ENCODE results near the gene BNC2. TPM values are rescaled to one million over a fixed set of nuclear protein-coding genes. Genes with fewer than 3 reads are reported as not detected.
A peak's percentile ranks its signal among the peaks of the same experiment; 100 is the strongest.

BNC2 gene
- total RNA-seq, 4 donors from 2014 or later = 3.8 to 14.9 (median 8.2) TPM

DNA sequence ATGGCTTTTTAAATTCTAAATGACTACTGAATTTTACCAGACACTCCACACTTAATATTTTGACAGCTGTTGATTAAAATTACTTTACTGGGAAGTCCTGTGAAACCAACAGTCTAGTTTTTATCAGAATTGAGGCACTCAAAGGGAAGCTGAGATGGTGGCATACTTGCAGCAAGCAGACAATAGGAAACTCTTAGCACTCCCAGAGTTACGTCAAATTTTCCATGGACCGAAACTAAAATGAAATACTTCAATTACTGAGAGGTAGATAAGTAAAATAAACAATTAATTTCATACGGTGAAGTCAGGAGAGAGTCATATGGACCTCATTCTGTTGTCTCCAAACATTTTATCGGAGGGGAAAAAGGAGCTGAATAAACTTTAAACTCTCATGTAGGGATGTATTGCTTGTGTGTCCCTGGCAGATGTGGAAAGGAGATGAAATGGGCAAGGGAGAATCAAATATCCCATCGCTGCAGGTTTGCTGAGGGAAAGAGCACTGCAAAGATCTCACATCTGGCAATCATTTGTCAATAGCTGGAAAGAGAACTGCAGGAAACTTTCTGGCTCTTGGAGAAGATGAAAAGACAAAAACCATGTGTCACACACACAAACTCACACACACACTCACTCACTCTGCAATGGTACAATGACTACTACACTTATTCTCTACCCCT, 189.4 kb downstream of the BNC2 start:
- no peaks in the 10 kb centered on the region for H3K36me3 ChIP-seq

DNA sequence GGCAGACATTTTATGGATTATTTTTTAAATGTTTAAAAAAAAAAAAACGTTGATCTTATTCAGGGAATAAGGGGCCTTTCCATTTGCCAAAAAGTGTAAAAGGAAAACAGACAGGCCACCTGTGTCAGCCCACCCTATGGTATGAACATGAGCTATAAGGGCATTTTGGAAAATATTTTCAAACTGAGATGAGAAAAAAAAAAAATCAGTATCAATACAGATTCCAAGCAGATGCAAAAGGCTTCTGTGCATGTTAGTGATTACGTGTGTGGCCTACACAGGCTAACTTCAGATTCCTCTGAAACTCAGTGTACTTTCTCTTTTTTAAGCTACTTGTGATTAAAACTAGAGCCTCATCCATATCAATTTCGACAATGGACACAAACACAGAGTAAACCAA, 189.9 kb downstream of the BNC2 start:
- Histone ChIP-seq H3K36me3 (no peaks in the 10 kb centered on the region), H3K27ac (peak overlapping the region in 1 of 3 donors; percentile 31), H3K4me3 (replicated peaks in 1 of 3) (no peak overlapping the region), H3K9me3 (no peaks in the 10 kb centered on the region), H3K4me1 (peaks cover 23 to 39% of the 10 kb centered on the region in 2 donors), H3K27me3 (no peaks in the 10 kb centered on the region)
- intact Hi-C loops (cut with DNase I) = no loop called here
- TF ChIP-seq POLR2A (IDR thresholded peaks at IDR 0.05) = no peak
- TF ChIP-seq, protein P1, sequence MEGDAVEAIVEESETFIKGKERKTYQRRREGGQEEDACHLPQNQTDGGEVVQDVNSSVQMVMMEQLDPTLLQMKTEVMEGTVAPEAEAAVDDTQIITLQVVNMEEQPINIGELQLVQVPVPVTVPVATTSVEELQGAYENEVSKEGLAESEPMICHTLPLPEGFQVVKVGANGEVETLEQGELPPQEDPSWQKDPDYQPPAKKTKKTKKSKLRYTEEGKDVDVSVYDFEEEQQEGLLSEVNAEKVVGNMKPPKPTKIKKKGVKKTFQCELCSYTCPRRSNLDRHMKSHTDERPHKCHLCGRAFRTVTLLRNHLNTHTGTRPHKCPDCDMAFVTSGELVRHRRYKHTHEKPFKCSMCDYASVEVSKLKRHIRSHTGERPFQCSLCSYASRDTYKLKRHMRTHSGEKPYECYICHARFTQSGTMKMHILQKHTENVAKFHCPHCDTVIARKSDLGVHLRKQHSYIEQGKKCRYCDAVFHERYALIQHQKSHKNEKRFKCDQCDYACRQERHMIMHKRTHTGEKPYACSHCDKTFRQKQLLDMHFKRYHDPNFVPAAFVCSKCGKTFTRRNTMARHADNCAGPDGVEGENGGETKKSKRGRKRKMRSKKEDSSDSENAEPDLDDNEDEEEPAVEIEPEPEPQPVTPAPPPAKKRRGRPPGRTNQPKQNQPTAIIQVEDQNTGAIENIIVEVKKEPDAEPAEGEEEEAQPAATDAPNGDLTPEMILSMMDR (IDR thresholded peaks at IDR 0.05) = no peak
- 81% methylated on average over 3 of the region's 3 CpGs for WGBS, 2 donors
- no peak for DNase-seq

More for the DNA sequence above, 189.4 kb downstream of the BNC2 start:
- H3K9me3 ChIP-seq = no peaks in the 10 kb centered on the region
- peak overlapping the region in 2 of 3 donors; percentile 11 to 32 for H3K27ac ChIP-seq
- no peak for DNase-seq
- H3K27me3 ChIP-seq = no peaks in the 10 kb centered on the region
- 76 to 79% methylated on average over 5 of the region's 5 CpGs for WGBS, 2 donors
- TF ChIP-seq, protein P1 (IDR thresholded peaks at IDR 0.05) = no peak
- no peak for TF ChIP-seq POLR2A (IDR thresholded peaks at IDR 0.05)
- no peak overlapping the region for H3K4me3 ChIP-seq (replicated peaks in 1 of 3)
- H3K4me1 ChIP-seq = peaks cover 23 to 39% of the 10 kb centered on the region in 2 donors
- intact Hi-C loops (cut with DNase I) = no loop called here

DNA sequence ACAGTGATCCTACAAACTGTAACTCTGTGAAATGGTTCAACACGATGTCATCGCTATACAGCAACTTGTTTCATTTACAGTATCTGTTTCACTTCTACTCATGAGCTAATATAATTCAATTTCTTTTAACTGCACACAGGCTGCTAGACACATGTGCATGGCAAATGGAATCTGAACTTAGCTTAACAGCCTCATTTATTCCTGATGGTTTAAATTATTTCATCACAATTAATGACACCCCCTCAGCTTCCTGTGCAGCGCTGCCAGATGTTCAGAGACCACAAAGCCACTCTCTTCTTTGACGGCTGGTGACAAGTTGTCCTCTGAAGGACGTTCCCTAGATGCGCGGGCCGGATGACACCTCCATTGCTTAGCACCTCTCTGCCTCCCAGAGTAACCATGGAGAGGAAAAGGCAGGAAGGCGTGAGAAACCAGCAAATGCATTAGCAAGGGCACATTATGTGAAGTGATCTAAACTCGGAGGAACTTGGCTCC, 191.1 kb downstream of the BNC2 start:
- 48 to 60% methylated on average over 10 of the region's 10 CpGs for WGBS, 2 donors
- no peak for TF ChIP-seq POLR2A (IDR thresholded peaks at IDR 0.05)
- TF ChIP-seq, protein P1 (IDR thresholded peaks at IDR 0.05) = no peak
- intact Hi-C loops (cut with DNase I) = no loop called here
- H3K4me1 ChIP-seq = peaks cover 23 to 39% of the 10 kb centered on the region in 2 donors
- H3K36me3 ChIP-seq = no peaks in the 10 kb centered on the region
- H3K4me3 ChIP-seq (replicated peaks in 1 of 3) = no peak overlapping the region
- no peaks in the 10 kb centered on the region for H3K27me3 ChIP-seq
- DNase-seq = no peak
- no peaks in the 10 kb centered on the region for H3K9me3 ChIP-seq
- H3K27ac ChIP-seq = no peak overlapping the region

DNA sequence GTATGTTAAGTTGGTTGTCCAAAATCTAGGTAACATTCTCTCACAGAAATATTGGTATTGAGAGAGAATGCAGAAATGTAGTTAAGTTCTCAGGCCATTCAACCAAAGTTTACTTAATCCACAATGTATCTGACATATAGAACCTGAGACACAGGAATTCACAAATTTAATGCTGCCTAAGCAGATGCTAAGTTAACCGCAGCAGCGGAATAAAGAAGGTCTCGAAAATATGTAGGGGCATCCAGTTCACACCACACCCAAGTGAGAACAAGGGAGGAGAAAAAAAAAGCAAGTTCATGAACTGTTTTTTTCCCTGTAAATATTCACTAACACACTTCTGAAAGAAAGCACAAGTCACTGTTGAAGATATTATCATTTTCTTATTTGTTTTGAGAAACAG, 194.0 kb downstream of the BNC2 start:
- intact Hi-C loops (cut with DNase I) = no loop called here
- TF ChIP-seq, protein P1 (IDR thresholded peaks at IDR 0.05) = no peak
- TF ChIP-seq POLR2A (IDR thresholded peaks at IDR 0.05) = no peak
- DNase-seq = no peak
- no peak overlapping the region for H3K4me3 ChIP-seq (replicated peaks in 1 of 3)
- no peak overlapping the region for H3K27ac ChIP-seq
- H3K36me3 ChIP-seq = no peaks in the 10 kb centered on the region
- no peaks in the 10 kb centered on the region for H3K9me3 ChIP-seq
- 90 to 98% methylated on average over 3 of the region's 3 CpGs for WGBS, 2 donors
- no peaks in the 10 kb centered on the region for H3K27me3 ChIP-seq
- peaks cover 11 to 24% of the 10 kb centered on the region in 2 donors for H3K4me1 ChIP-seq

DNA sequence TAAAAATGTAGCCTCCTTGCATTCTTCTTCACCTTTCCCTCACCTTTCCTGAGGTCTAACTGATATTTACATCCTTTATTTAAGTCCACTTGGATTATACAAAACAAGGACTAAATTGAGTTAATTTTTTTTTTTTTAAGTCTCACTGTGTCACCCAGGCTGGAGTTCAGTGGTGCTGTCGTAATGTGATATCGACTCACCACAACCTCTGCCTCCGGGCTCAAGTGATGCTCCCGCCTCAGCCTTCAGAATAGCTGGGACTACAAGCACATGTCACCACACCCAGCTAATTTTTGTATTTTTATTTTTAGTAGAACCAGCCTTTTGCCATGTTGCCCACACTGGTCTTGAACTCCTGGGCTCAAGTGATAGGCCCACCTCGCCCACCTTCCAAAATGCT, 195.3 kb downstream of the BNC2 start:
- intact Hi-C loops (cut with DNase I) = no loop called here
- H3K4me1 ChIP-seq = peaks cover 4 to 15% of the 10 kb centered on the region in 2 donors
- no peak for DNase-seq
- no peak overlapping the region for H3K27ac ChIP-seq
- no peaks in the 10 kb centered on the region for H3K9me3 ChIP-seq
- TF ChIP-seq, protein P1 (IDR thresholded peaks at IDR 0.05) = no peak
- TF ChIP-seq POLR2A (IDR thresholded peaks at IDR 0.05) = no peak
- H3K27me3 ChIP-seq = no peaks in the 10 kb centered on the region
- WGBS, 2 donors = 95 to 98% methylated on average over 5 of the region's 5 CpGs
- no peak overlapping the region for H3K4me3 ChIP-seq (replicated peaks in 1 of 3)
- H3K36me3 ChIP-seq = no peaks in the 10 kb centered on the region
